Spinal cord (tissue), 10 donors: ENCODE measurements around the gene C9orf43. TPM values are rescaled to one million over a fixed set of nuclear protein-coding genes. Genes with fewer than 3 reads are reported as not detected.
"Not testable (repeated sequence)": the region's sequence is repeated elsewhere in the genome, so short reads cannot be mapped to it uniquely, and the experiment has no call there.

ENCODE experiments used
- DNase-seq, 6 donors: peaks; one replicate each; pipeline versions ENCODE4 v3.0.0 to v3.0.0-alpha.2; 2013 to 2015; ENCODE audit warnings: low spot score in 6 of 6, low read depth in 4 of 6
- H3K27ac ChIP-seq: one replicate; pipeline ENCODE4 v1.5.1; 2013; ENCODE audit warnings: low read depth, low read length, control low read depth
- H3K27me3 ChIP-seq: one replicate; pipeline ENCODE4 v1.6.1; 2013; ENCODE audit warnings: low read length; ENCODE audit not compliant: control insufficient read depth, insufficient read depth
- H3K36me3 ChIP-seq: one replicate; pipeline ENCODE4 v1.6.1; 2013; ENCODE audit warnings: low read length; ENCODE audit not compliant: control insufficient read depth, insufficient read depth
- H3K4me1 ChIP-seq: one replicate; pipeline ENCODE4 v1.6.1; 2013; ENCODE audit warnings: low read length; ENCODE audit not compliant: control insufficient read depth, insufficient read depth
- H3K4me3 ChIP-seq: one replicate; pipeline ENCODE4 v1.5.1; 2013; ENCODE audit warnings: low read depth, low read length, control low read depth
- H3K9me3 ChIP-seq: one replicate; pipeline ENCODE4 v1.6.1; 2013; ENCODE audit warnings: low read length; ENCODE audit not compliant: control insufficient read depth, insufficient read depth
- WGBS: methylation state at CpG from one replicate; pipeline ENCODE4 v1.1.5; 2013; ENCODE audit warnings: missing lambda C conversion rate; ENCODE audit not compliant: insufficient coverage; 5-methylcytosine and 5-hydroxymethylcytosine counted together
- polyA plus RNA-seq, 2 donors: library from polyadenylated mRNA; unstranded; fragments of 120-200 nt; gene quantifications; one replicate each; pipeline ENCODE4 v1.2.1, GENCODE V29; 2013; ENCODE audit not compliant: insufficient read length in 2 of 2
- total RNA-seq, 2 donors: library from RNA; depleted of rRNA in 1 of 2; stranded (reverse); fragments of 120-200 nt in 1 of 2; fragments of >200 nt in 1 of 2; gene quantifications; one replicate each; pipeline versions ENCODE4 v1.2.3 to v1.2.4, GENCODE V29; 2013 to 2014
- donor health status: healthy.

Gene C9orf43
- total and polyA plus RNA-seq, 4 donors = 0.29 to 1.0 (median 0.79) TPM

DNA sequence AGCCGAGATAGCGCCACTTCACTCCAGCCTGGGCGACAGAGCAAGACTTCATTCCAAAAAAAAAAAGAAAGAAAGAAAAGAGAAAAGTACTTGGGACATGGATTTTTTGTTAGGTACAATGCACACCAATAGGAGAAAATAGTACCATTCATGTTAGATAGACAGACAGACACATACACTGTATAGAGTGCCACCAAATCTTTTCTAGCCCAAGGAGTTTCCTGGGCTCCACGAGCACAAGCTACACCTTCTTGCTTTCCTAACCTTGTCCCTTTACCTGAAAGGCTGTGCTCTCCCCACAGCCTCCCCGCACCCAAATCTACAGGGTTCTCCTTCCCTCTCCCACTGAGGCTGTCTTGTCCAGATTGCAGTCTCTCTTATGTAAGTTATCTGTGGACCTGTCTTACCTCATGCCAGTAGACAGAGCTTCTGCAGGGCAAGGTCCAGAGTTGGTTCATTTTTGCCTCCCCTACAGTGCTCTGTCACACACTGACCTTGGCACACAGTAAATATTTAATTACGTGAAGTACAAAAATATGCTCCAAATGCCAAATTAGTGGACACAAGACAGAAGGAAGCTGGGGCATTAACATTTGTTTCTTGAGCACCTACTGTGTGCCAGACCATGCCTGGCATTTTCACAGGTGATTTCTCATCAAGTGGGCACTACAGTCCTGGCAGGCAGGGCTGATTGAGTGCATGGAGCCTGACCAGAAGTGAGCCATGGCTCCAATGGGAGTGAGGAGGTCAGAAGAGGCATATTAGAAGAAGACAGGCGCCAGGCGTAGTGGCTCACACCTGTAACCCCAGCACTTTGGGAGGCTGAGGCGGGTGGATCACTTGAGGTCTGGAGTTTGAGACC, 15.3 kb upstream of the C9orf43 start:
- Histone ChIP-seq H3K27me3 (no peaks in the 10 kb centered on the region), H3K4me3 (no peak overlapping the region), H3K4me1 (peaks cover 8% of the 10 kb centered on the region), H3K27ac (no peak overlapping the region), H3K9me3 (no peaks in the 10 kb centered on the region), H3K36me3 (peaks cover 52% of the 10 kb centered on the region)
- DNase-seq = no peak
- WGBS = 94% methylated on average over 5 of the region's 9 CpGs

DNA sequence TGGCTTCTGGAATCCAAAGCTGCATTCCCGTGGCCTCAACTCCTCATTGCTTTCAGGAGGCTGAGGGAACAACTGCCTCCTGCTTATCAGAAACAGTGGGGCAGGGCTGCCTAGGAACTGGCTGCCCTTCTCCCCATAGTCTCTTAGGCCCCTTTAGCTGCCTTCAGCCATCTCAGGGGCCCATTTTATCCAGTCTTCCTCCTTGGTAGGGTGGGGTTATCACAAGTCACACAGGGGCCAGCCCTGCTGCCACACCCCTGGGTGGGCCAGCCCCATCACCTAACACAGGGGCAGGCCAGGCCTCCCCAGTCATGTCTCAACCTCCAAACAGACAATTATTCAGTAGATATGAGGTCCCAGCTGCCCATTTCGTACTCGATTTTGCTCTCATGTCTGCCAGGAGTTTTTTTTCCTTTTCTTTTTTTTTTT, 13.3 kb upstream of the C9orf43 start:
- H3K4me1 ChIP-seq = peaks cover 18% of the 10 kb centered on the region

DNA sequence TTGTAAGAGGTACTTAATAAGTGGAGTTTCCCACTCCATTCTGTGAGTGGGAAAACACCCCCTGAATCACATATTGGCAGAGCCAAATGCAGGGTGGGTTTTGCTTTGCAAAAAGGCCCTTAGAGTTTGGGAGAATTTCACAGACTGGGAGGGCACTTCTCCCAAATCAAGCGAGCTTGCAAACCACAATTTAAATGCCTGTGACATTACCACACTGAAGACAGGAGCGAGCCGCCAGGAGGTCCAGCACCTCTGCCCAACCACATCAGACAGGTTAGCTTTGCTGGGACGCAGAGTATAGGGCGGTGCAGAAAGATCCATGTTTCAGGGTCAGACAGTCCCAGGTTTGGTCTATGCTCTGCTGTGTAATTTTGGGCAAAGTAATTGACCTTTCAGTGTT, 11.8 kb upstream of the C9orf43 start:
- H3K36me3 ChIP-seq = peaks cover 21% of the 10 kb centered on the region
- DNase-seq = no peak
- H3K4me3 ChIP-seq = no peak overlapping the region
- WGBS = 96% methylated on average over 3 of the region's 5 CpGs
- no peaks in the 10 kb centered on the region for H3K9me3 ChIP-seq
- no peaks in the 10 kb centered on the region for H3K27me3 ChIP-seq
- H3K27ac ChIP-seq = no peak overlapping the region
- H3K4me1 ChIP-seq = peaks cover 18% of the 10 kb centered on the region

More for the DNA sequence above, 13.3 kb upstream of the C9orf43 start:
- Histone ChIP-seq H3K9me3 (no peaks in the 10 kb centered on the region), H3K27ac (no peak overlapping the region), H3K27me3 (no peaks in the 10 kb centered on the region), H3K4me3 (no peak overlapping the region), H3K36me3 (peaks cover 32% of the 10 kb centered on the region)
- WGBS = 85% methylated on average over 1 of the region's 3 CpGs
- no peak for DNase-seq

DNA sequence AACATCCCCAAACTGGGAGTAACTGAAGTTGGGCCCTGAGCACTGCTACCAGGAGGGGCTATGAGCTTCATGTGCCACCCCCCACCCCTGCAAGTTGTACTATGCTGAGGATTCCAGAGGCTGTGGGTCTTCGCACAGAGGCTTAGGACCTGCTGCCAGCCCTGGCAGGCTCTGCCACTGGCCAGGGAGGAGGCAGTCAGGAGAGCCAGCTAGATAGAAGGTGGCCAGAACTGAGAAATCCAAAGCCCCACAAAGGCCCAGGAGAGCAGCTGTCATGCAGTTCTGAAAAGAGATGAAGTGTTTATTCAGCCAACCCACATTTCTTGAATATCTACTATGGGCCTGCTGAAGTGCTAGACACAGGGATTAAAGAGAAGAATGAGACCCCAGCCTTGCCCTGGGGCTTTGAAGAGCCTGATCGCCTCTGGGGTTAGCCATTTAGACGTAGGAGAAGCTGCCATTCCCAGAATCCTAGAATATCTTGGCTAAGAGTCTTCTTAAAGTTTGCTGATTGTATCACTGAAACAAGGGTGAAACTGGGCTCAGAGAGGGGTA, 10.8 kb upstream of the C9orf43 start:
- WGBS = 90% methylated on average over 2 of the region's 3 CpGs

GRCh38 chr9:113401027-113401792, 9.3 kb upstream of the C9orf43 start, which contains the start of gene ALAD:
TSS of gene ALAD (minus strand) at chr9:113401284. CDS start at chr9:113393559, 7,725 bp downstream.
- WGBS = under 1% methylated on average over 47 of the region's 50 CpGs
- no peaks in the 10 kb centered on the region for H3K27me3 ChIP-seq
- peak within 1 kb of the TSS; percentile 71 for H3K27ac ChIP-seq
- H3K4me1 ChIP-seq = peaks cover 18% of the 10 kb centered on the region
- peak within 1 kb of the TSS; percentile 96 for H3K4me3 ChIP-seq
- H3K9me3 ChIP-seq = no peaks in the 10 kb centered on the region
- DNase-seq = peak; percentile 92 to 100 (median 98)
- peaks cover 10% of the 10 kb centered on the region for H3K36me3 ChIP-seq

More for the DNA sequence above, 10.8 kb upstream of the C9orf43 start:
- Histone ChIP-seq H3K36me3 (peaks cover 16% of the 10 kb centered on the region), H3K4me1 (peaks cover 18% of the 10 kb centered on the region), H3K4me3 (no peak overlapping the region), H3K27ac (no peak overlapping the region), H3K9me3 (no peaks in the 10 kb centered on the region), H3K27me3 (no peaks in the 10 kb centered on the region)
- no peak for DNase-seq

- Histone ChIP-seq H3K4me3 (no peak overlapping the region), H3K4me1 (peaks cover 18% of the 10 kb centered on the region), H3K9me3 (no peaks in the 10 kb centered on the region), H3K27me3 (no peaks in the 10 kb centered on the region), H3K27ac (no peak overlapping the region), H3K36me3 (peaks cover 7% of the 10 kb centered on the region)
- no peak for DNase-seq
- WGBS = 100% methylated on average over 1 of the region's 2 CpGs
Observed at GRCh38 chr9:113403646-113404045, 6.9 kb upstream of the C9orf43 start.

DNA sequence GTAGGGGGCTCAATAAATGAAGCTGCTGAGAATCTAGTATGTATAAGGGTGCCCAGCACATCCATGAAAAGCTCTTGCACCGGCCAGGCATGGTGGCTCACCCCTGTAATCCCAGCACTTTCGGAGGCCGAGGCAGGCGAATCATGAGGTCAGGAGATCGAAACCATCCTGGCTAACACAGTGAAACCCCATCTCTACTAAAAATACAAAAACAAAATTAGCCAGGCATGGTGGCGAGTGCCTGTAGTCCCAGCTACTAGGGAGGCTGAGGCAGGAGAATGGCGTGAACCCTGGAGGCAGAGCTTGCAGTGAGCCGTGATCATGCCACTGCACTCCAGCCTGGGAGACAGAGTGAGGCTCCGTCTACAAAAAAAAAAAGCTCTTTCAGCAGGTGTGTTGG, 4.2 kb upstream of the C9orf43 start:
- DNase-seq, H3K9me3 ChIP-seq, H3K27me3 ChIP-seq, H3K4me3 ChIP-seq, H3K27ac ChIP-seq: not testable (repeated sequence)
- Histone ChIP-seq H3K4me1 (peaks cover 22% of the 10 kb centered on the region), H3K36me3 (peaks cover 14% of the 10 kb centered on the region)
- WGBS = 94% methylated on average over 4 of the region's 9 CpGs

DNA sequence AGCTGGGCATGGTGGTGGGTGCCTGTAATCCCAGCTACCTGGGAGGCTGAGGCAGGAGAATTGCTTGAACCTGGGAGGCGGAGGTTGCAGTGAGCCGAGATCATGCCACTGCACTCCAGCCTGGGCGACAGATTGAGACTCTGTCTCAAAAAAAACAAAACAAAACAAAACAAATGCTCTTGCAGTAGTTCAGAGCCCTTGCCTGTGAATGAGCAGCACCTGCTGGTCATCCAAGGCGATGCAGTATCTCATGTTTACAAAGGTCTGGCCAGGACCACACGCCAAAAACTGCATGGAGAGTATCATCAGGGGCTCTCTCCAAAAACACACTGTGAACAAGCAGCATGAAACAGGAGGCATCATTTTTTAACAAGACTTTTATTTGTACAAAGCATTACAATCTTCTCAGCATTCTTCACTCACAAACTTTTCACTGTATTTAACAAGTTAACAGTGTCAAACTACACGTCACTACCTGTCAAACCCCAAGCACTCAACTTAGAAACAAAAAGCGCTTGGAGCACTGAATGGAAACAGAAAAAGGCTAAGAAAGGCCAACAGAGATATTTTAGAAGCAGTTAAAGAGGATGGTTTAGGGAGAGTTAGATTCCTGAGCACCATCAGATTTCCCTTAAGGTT, 3.6 kb upstream of the C9orf43 start:
- 18% methylated on average over 5 of the region's 7 CpGs for WGBS
- DNase-seq = peak in 4 of 6 donors; percentile 27 to 84 (median 65)
- H3K4me3 ChIP-seq = not testable (repeated sequence)

DNA sequence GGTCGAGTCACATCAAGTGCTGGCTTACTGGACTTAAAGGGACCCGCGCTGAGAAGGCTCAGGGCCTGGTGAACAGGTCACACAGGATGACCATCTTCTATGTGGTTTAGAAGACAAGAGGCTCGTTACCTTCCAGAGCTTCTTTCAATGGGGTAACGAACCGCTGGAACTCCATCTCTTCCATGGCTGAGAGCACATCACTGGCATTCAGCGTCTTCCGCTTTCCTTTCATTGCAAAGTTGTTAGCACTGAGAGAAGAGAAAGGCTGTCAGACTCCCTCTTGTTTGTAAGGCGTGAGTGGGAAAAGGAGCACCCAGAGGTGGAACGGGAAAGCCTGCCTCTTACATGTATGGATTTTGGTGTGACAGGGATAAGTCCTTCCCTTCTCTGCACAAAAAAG, 1.1 kb upstream of the C9orf43 start:
- Histone ChIP-seq H3K9me3 (no peaks in the 10 kb centered on the region), H3K4me1 (peaks cover 23% of the 10 kb centered on the region), H3K27me3 (no peaks in the 10 kb centered on the region), H3K4me3 (peak overlapping the region; percentile 95), H3K27ac (no peak overlapping the region), H3K36me3 (peaks cover 14% of the 10 kb centered on the region)
- 48% methylated on average over 10 of the region's 10 CpGs for WGBS
- no peak for DNase-seq

More for the DNA sequence above, 3.6 kb upstream of the C9orf43 start:
- Histone ChIP-seq H3K36me3 (peaks cover 14% of the 10 kb centered on the region), H3K4me1 (peaks cover 25% of the 10 kb centered on the region)
- H3K27ac ChIP-seq, H3K9me3 ChIP-seq, H3K27me3 ChIP-seq: not testable (repeated sequence)
